ENCODE measurements around the gene C1QL1.

The C1QL1 gene

GRCh38 chr17:44933824-44934744 is 34.0 kb downstream of the C1QL1 start:
- DNase-seq (ENCODE audit: extremely low read depth, insufficient read length): no peak
- no peaks in the 10 kb centered on the region for H3K27me3 ChIP-seq (replicated peaks; ENCODE audit: control insufficient read depth, insufficient read depth, low read length)
- H3K4me3 ChIP-seq (replicated peaks; ENCODE audit: low read depth, low read length): no peak overlapping the region
- TF ChIP-seq, protein P1, sequence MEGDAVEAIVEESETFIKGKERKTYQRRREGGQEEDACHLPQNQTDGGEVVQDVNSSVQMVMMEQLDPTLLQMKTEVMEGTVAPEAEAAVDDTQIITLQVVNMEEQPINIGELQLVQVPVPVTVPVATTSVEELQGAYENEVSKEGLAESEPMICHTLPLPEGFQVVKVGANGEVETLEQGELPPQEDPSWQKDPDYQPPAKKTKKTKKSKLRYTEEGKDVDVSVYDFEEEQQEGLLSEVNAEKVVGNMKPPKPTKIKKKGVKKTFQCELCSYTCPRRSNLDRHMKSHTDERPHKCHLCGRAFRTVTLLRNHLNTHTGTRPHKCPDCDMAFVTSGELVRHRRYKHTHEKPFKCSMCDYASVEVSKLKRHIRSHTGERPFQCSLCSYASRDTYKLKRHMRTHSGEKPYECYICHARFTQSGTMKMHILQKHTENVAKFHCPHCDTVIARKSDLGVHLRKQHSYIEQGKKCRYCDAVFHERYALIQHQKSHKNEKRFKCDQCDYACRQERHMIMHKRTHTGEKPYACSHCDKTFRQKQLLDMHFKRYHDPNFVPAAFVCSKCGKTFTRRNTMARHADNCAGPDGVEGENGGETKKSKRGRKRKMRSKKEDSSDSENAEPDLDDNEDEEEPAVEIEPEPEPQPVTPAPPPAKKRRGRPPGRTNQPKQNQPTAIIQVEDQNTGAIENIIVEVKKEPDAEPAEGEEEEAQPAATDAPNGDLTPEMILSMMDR (IDR thresholded peaks at IDR 0.05; ENCODE audit: insufficient read depth, low read length, poor library complexity, severe bottlenecking): no peak
- peaks cover 36% of the 10 kb centered on the region for H3K36me3 ChIP-seq (ENCODE audit: control insufficient read depth, insufficient read depth, low read length)

- Histone ChIP-seq H3K4me3 (replicated peaks; ENCODE audit: low read depth, low read length) (no peak overlapping the region), H3K27me3 (replicated peaks; ENCODE audit: control insufficient read depth, insufficient read depth, low read length) (no peaks in the 10 kb centered on the region), H3K36me3 (ENCODE audit: control insufficient read depth, insufficient read depth, low read length) (peaks cover 47% of the 10 kb centered on the region)
- TF ChIP-seq, protein P1 (IDR thresholded peaks at IDR 0.05; ENCODE audit: insufficient read depth, low read length, poor library complexity, severe bottlenecking): no peak
- DNase-seq (ENCODE audit: extremely low read depth, insufficient read length): no peak
These were observed 35.4 kb downstream of the C1QL1 start for GRCh38 chr17:44932787-44933097.

DNA sequence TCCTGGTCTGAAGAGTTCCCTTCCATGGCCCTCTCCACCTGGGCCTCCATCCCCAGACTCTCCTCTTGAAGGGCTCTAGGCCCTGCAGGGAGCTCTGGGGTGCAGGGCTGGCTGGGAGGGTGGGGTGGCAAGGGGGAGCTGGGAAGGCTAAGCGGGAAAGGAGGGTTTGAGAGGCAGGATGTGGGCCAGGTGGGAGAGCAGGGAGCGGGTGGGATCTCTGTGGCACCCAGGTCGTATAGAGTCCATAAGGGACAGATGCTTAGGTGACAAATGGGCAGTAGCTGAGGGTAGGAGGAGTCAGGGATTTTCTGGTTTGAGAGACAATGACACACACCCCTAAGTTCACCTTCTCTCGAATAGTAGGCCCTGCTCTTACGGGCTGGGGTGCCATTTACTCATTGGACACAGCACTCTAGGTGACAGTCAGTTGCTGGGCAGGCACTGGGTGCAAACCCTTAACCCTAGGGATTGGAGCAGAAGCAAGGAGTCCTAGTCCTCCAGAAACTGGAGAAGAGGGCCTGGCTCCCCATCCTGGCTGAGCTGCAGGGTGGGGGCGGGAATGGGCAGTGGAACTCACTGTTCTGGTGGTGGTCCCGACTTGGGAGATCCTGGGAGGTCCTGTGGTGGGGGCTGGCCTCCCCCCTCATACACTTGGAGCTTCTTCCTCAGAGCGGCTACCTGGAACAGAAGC is 35.9 kb downstream of the C1QL1 start:
- DNase-seq (ENCODE audit: extremely low read depth, insufficient read length): no peak
- TF ChIP-seq, protein P1 (IDR thresholded peaks at IDR 0.05; ENCODE audit: insufficient read depth, low read length, poor library complexity, severe bottlenecking): no peak
- H3K36me3 ChIP-seq (ENCODE audit: control insufficient read depth, insufficient read depth, low read length): peaks cover 49% of the 10 kb centered on the region

GRCh38 chr17:44931376-44931775 is 36.7 kb downstream of the C1QL1 start:
- peaks cover 49% of the 10 kb centered on the region for H3K36me3 ChIP-seq (ENCODE audit: control insufficient read depth, insufficient read depth, low read length)
- no peak overlapping the region for H3K4me3 ChIP-seq (replicated peaks; ENCODE audit: low read depth, low read length)
- DNase-seq (ENCODE audit: extremely low read depth, insufficient read length): no peak
- TF ChIP-seq, protein P1 (IDR thresholded peaks at IDR 0.05; ENCODE audit: insufficient read depth, low read length, poor library complexity, severe bottlenecking): no peak
- no peaks in the 10 kb centered on the region for H3K27me3 ChIP-seq (replicated peaks; ENCODE audit: control insufficient read depth, insufficient read depth, low read length)

More for the DNA sequence above, 35.9 kb downstream of the C1QL1 start:
- H3K27me3 ChIP-seq (replicated peaks; ENCODE audit: control insufficient read depth, insufficient read depth, low read length): no peaks in the 10 kb centered on the region
- no peak overlapping the region for H3K4me3 ChIP-seq (replicated peaks; ENCODE audit: low read depth, low read length)

- DNase-seq (ENCODE audit: extremely low read depth, insufficient read length): no peak
- no peaks in the 10 kb centered on the region for H3K27me3 ChIP-seq (replicated peaks; ENCODE audit: control insufficient read depth, insufficient read depth, low read length)
- TF ChIP-seq, protein P1 (IDR thresholded peaks at IDR 0.05; ENCODE audit: insufficient read depth, low read length, poor library complexity, severe bottlenecking): no peak
- H3K4me3 ChIP-seq (replicated peaks; ENCODE audit: low read depth, low read length): no peak overlapping the region
- H3K36me3 ChIP-seq (ENCODE audit: control insufficient read depth, insufficient read depth, low read length): peaks cover 53% of the 10 kb centered on the region
These were observed 37.4 kb downstream of the C1QL1 start for GRCh38 chr17:44930667-44931066.

All from GM06990 (cell line).